HEK293T (cell line): ENCODE results near the gene PGBD5.

Experiments
- CTBP1 ChIP-seq: fragments of 450-650 bp; IDR thresholded peaks from 2 replicates; pipeline ENCODE4 v1.6.1; 2016; ENCODE audit warnings: borderline replicate concordance
- SP1 ChIP-seq: fragments of 450-650 bp; IDR thresholded peaks from 2 replicates; pipeline ENCODE4 v1.6.1; 2017

- TF ChIP-seq SP1: no peak
- TF ChIP-seq CTBP1: no peak
Measured at GRCh38 chr1:230423261-230423660, 2.9 kb downstream of the PGBD5 start.
